ENCODE data around the gene ZP2.

DNA sequence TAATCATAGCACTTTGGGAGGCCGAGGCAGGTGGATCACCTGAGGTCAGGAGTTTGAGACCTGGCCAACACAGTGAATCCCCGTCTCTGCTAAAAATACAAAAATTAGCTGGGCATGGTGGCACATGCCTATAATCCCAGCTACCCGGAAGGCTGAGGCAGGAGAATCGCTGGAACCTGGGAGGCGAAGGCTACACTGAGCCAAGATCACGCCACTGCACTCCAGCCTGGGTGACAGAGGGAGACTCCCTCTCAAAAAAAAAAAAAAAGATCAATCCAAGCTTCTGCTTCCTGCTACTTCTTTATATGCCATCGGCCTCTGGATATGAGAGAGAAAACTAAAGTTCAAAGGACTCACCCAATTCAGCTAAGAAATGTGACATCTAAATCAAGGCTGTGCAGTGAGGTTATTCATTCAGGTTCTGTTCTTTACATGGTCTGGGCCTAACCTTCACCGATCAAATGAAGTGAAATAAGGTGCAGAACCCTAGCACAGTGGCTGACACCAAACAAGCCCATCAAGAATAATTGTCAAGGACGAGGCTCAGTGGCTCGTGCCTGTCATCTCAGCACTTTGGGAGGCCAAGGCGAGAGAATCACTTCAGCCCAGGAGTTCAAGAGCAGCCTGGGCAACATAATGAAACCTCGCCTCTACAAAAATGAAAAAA is 25.6 kb downstream of the ZP2 start:
- TF ChIP-seq TRIM24 (IDR thresholded peaks at IDR 0.05) (no peak), CHD1 (IDR thresholded peaks at IDR 0.05; ENCODE audit: low read length) (no peak), CBFA2T3 (IDR thresholded peaks at IDR 0.05) (no peak), U2AF2 (optimal IDR thresholded peaks at IDR 0.05; ENCODE audit: low read depth, low read length) (no peak), PML (IDR thresholded peaks at IDR 0.05; ENCODE audit: low read length) (no peak), TAL1 (IDR thresholded peaks at IDR 0.05) (no peak), BACH1 (tag; IDR thresholded peaks at IDR 0.05) (no peak), CBX1 (IDR thresholded peaks at IDR 0.05; ENCODE audit: low read depth) (no peak), ZNF764 (CRISPR knock-in tag; IDR thresholded peaks at IDR 0.05; ENCODE audit: low read depth) (no peak)
- TF ChIP-seq, protein P1, sequence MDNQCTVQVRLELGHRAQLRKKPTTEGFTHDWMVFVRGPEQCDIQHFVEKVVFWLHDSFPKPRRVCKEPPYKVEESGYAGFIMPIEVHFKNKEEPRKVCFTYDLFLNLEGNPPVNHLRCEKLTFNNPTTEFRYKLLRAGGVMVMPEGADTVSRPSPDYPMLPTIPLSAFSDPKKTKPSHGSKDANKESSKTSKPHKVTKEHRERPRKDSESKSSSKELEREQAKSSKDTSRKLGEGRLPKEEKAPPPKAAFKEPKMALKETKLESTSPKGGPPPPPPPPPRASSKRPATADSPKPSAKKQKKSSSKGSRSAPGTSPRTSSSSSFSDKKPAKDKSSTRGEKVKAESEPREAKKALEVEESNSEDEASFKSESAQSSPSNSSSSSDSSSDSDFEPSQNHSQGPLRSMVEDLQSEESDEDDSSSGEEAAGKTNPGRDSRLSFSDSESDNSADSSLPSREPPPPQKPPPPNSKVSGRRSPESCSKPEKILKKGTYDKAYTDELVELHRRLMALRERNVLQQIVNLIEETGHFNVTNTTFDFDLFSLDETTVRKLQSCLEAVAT (IDR thresholded peaks at IDR 0.05): no peak
- TF ChIP-seq, protein P2, sequence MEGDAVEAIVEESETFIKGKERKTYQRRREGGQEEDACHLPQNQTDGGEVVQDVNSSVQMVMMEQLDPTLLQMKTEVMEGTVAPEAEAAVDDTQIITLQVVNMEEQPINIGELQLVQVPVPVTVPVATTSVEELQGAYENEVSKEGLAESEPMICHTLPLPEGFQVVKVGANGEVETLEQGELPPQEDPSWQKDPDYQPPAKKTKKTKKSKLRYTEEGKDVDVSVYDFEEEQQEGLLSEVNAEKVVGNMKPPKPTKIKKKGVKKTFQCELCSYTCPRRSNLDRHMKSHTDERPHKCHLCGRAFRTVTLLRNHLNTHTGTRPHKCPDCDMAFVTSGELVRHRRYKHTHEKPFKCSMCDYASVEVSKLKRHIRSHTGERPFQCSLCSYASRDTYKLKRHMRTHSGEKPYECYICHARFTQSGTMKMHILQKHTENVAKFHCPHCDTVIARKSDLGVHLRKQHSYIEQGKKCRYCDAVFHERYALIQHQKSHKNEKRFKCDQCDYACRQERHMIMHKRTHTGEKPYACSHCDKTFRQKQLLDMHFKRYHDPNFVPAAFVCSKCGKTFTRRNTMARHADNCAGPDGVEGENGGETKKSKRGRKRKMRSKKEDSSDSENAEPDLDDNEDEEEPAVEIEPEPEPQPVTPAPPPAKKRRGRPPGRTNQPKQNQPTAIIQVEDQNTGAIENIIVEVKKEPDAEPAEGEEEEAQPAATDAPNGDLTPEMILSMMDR (IDR thresholded peaks at IDR 0.05 in 2 of 3, conservative IDR thresholded peaks at IDR 0.05 in 1 of 3; ENCODE audit: insufficient read depth in 2 of 3, low read depth in 1 of 3, low read length in 3 of 3): no peak
- TF ChIP-seq, protein P3, sequence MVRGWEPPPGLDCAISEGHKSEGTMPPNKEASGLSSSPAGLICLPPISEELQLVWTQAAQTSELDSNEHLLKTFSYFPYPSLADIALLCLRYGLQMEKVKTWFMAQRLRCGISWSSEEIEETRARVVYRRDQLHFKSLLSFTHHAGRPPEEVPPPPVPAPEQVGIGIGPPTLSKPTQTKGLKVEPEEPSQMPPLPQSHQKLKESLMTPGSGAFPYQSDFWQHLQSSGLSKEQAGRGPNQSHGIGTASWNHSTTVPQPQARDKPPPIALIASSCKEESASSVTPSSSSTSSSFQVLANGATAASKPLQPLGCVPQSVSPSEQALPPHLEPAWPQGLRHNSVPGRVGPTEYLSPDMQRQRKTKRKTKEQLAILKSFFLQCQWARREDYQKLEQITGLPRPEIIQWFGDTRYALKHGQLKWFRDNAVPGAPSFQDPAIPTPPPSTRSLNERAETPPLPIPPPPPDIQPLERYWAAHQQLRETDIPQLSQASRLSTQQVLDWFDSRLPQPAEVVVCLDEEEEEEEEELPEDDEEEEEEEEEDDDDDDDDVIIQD (CRISPR knock-in tag; IDR thresholded peaks at IDR 0.05): no peak
